NT2/D1 (cell line): Measurements from ENCODE around the gene SUSD2.
"Not testable (repeated sequence)": the region's sequence is repeated elsewhere in the genome, so short reads cannot be mapped to it uniquely, and the experiment has no call there.

ENCODE experiments used
- DNase-seq: peaks from one replicate; pipeline ENCODE4 v3.0.0-alpha.2; 2011; ENCODE audit warnings: low read depth, low spot score
- H3K27me3 ChIP-seq: 2 replicates; pipeline ENCODE4 v1.6.0; 2011; ENCODE audit warnings: mild to moderate bottlenecking; ENCODE audit not compliant: insufficient read length, insufficient read depth
- H3K36me3 ChIP-seq: 2 replicates; pipeline ENCODE4 v1.6.1; 2011; ENCODE audit warnings: mild to moderate bottlenecking, low read length, mixed read lengths; ENCODE audit not compliant: insufficient read depth, insufficient read length
- H3K4me1 ChIP-seq: 2 replicates; pipeline ENCODE4 v1.5.1; 2011; ENCODE audit not compliant: insufficient read depth, insufficient read length
- H3K4me3 ChIP-seq: 2 replicates; pipeline ENCODE4 v1.5.1; 2011; ENCODE audit warnings: low read depth; ENCODE audit not compliant: insufficient read length
- H3K9ac ChIP-seq: 2 replicates; pipeline ENCODE4 v1.6.0; 2011; ENCODE audit warnings: low read depth; ENCODE audit not compliant: insufficient read length
- H3K9me3 ChIP-seq: 2 replicates; pipeline ENCODE4 v1.5.1; 2011; ENCODE audit warnings: mild to moderate bottlenecking, low read length; ENCODE audit not compliant: insufficient read depth
- SUZ12 ChIP-seq: IDR thresholded peaks from 2 replicates; pipeline ENCODE4 v1.6.1; 2011; ENCODE audit not compliant: insufficient read length, insufficient read depth; ENCODE audit errors: extremely low read depth
- YY1 ChIP-seq: IDR thresholded peaks from 2 replicates; pipeline ENCODE4 v1.6.1; 2011; ENCODE audit not compliant: insufficient read length, insufficient read depth
- ZNF274 ChIP-seq: IDR thresholded peaks from 2 replicates; pipeline ENCODE4 v1.6.1; 2011; ENCODE audit warnings: mild to moderate bottlenecking, low read depth, low read length

The SUSD2 gene

DNA sequence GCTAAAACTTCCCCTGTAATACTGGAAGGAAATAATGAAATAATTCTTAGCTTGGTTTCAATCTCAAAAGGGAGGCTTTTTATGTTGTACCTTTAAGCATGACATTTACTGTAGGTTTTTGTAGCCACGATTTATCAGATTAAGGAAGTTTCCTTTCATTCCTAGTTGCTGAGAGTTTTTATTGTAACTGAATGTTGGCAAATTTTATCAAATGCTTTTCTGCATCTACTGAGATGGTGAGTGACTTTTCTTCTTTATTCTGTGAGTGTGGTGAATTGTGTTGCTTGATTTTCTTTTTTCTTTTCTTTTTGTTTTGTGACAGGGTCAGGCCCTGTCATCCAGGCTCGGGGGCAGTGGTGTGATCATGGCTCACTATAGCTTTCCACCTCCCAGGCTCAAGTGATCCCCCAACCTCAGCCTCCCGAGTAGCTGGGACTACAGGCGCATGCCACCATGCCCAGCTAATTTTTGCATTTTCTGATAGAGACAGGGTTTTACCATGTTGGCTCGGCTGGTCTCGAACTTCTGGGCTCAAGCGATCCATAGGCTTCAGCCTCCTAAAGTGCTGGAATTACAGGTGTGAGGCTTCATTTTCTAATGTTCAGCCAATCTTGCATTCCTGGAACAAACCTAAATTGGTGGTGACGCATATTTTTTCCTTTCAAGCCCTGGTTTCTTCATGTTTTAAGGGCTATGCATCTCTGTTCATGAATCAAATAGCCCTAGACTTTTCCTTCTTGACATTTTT, 26.2 kb downstream of the SUSD2 start:
- Histone ChIP-seq H3K9me3 (peaks cover 21% of the 10 kb centered on the region), H3K9ac (no peak overlapping the region), H3K36me3 (no peaks in the 10 kb centered on the region), H3K4me3 (no peak overlapping the region), H3K4me1 (no peaks in the 10 kb centered on the region), H3K27me3 (no peaks in the 10 kb centered on the region)
- TF ChIP-seq YY1, result no peak
- no peak for TF ChIP-seq ZNF274
- no peak for TF ChIP-seq SUZ12
- DNase-seq, result no peak

DNA sequence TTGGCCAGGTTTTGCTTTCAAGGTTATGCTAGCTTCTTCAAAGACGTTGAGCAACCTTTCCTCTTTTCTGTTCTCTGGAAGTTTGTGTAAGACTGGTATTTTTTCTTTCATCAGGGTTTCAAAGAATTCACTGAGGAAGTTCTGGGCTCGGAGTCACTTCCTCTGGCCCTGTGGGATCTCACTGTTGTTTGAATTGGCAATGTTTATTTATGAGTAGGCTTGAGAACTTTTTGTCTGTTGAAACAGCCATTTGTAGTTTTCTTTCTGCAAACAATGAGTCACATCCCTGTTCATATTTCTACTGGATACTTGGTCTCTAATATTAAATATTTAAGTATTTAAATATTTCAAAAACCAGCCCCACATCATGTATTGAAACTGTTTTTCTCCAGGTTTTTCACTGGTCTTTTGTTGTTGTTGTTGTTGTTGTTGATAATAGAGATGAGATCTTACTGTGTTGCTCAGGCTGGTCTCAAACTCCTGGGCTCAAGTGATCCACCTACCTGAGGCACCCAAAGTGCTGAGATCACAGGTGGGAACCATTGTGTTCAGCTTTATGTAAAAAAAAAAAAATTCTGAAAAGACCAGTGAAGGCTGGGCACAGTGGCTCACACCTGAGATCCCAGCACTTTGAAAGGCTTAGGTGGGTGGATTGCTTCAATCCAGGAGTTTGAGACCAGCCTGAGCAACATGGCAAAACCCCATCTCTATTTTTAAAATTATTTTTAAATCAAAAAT, 26.9 kb downstream of the SUSD2 start:
- no peak for DNase-seq
- Histone ChIP-seq H3K27me3 (no peaks in the 10 kb centered on the region), H3K9ac (no peak overlapping the region), H3K4me1 (no peaks in the 10 kb centered on the region), H3K36me3 (no peaks in the 10 kb centered on the region), H3K4me3 (no peak overlapping the region), H3K9me3 (peaks cover 21% of the 10 kb centered on the region)
- TF ChIP-seq YY1 (no peak), SUZ12 (no peak), ZNF274 (no peak)

DNA sequence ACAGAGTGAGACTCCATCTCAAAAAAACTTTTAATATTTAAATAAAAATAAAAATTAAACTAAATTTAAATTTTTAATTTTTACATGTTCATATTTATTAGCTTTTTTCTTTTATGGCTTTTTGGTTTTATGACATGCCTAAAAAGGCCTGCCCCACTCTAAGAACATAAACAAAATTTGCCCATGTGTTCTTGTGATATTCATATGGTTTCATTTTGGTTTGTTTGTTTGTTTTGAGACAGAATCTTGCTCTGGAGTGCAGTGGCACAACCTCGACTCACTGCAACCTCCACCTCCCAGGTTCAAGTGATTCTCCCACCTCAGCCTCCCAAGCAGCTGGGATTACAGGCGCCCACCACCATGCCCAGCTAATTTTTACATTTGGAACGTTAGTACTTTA, 27.7 kb downstream of the SUSD2 start:
- Histone ChIP-seq H3K4me3 (no peak overlapping the region), H3K9ac (no peak overlapping the region), H3K27me3 (no peaks in the 10 kb centered on the region), H3K4me1 (no peaks in the 10 kb centered on the region), H3K36me3 (no peaks in the 10 kb centered on the region), H3K9me3 (peaks cover 20% of the 10 kb centered on the region)
- DNase-seq, result no peak
- no peak for TF ChIP-seq ZNF274
- TF ChIP-seq YY1, result no peak
- no peak for TF ChIP-seq SUZ12

DNA sequence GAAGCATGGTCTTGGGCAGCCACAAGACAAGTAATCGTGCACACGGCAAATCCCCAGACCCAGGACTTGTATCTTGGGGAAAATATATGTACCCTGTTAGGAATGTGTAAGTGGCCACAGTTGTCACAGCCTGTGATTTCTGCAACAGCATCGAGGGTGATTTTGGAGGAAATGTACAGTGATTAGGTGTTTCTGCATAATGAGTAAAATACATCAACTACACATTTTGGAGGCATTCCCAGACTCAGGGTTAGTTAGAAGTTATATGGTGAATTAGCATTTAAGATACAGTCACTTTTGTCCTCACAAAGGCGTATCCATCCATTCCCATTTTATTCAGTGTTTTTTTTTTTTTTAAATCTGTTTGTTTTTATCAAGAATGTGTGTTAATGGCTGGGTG, 28.4 kb downstream of the SUSD2 start:
- Histone ChIP-seq H3K9ac (no peak overlapping the region), H3K4me1 (peaks cover 2% of the 10 kb centered on the region), H3K36me3 (no peaks in the 10 kb centered on the region), H3K4me3 (no peak overlapping the region), H3K9me3 (peaks cover 13% of the 10 kb centered on the region), H3K27me3 (no peaks in the 10 kb centered on the region)
- TF ChIP-seq YY1, result no peak
- TF ChIP-seq SUZ12, result no peak
- TF ChIP-seq ZNF274, result no peak
- no peak for DNase-seq

DNA sequence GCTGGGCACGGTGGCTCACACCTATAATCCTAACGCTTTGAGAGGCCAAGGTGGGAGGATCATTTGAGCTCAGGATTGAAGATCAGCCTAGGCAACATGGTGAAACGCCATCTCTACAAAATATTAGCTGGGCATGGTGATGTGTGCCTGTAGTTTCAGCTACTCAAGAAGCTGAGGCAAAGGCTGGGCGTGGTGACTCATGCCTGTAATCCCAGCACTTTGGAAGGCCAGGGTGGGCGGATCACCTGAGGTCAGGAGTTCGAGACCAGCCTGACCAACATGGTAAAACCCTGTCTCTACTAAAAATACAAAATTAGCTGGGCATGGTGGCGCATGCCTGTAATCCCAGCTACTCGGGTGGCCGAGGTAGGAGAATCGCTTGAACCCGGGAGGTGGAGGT, 29.1 kb downstream of the SUSD2 start:
- not testable (repeated sequence) for H3K4me3 ChIP-seq, H3K36me3 ChIP-seq, H3K4me1 ChIP-seq, DNase-seq, H3K9ac ChIP-seq, H3K27me3 ChIP-seq, H3K9me3 ChIP-seq

DNA sequence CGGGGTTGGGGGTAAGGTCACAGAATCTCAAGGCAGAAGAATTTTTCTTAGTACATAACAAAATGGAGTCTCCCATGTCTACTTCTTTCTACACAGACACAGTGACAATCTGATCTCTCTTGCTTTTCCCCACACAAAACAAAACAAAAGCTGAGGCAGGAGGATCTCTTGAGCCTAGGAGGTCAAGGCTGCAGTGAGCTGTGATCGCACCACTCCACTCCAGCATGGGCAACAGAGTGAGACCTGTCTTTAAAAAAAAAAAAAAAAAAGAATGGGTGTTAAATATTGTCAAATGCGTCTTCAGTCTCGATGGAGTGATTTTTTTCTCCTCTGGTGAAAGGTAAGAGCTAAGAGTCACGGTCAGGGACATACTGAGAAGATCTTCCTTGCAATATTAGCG, 30.4 kb downstream of the SUSD2 start:
- not testable (repeated sequence) for H3K27me3 ChIP-seq, DNase-seq, H3K4me1 ChIP-seq, H3K9me3 ChIP-seq, H3K4me3 ChIP-seq, H3K36me3 ChIP-seq, H3K9ac ChIP-seq

DNA sequence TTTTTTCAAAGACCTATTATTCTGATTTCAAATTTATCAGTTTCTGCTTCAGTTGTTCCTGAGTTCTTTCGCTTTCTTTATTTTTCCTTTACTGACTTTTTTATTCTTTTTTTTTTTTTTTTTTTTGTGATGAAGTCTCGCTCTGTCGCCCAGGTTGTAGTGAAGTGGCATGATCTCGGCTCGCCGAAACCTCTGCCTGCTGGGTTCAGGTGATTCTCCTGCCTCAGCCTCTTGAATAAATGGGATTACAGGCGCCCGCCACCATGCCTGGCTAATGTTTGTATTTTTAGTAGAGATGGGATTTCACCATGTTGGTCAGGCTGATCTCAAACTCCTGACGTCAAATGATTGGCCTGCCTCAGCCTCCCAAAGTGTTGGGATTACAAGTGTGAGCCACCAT, 31.8 kb downstream of the SUSD2 start:
- not testable (repeated sequence) for H3K9ac ChIP-seq, H3K36me3 ChIP-seq, H3K9me3 ChIP-seq, H3K4me3 ChIP-seq, H3K27me3 ChIP-seq, DNase-seq, H3K4me1 ChIP-seq
